Immature natural killer cell (primary cell): ENCODE results near the gene FMN2. TPM values are rescaled to one million over a fixed set of nuclear protein-coding genes. Genes with fewer than 3 reads are reported as not detected.

ENCODE experiments used
- DNase-seq, 3 donors: peaks; one replicate each; pipeline ENCODE4 v3.0.0; 2022; ENCODE audit warnings: mixed read lengths in 1 of 3
- H3K27ac Mint-ChIP-seq, 6 donors: one replicate each; pipeline ENCODE4 v1.8.0; 2020; ENCODE audit warnings: mixed read lengths in 6 of 6, mild to moderate bottlenecking in 5 of 6, inconsistent platforms in 4 of 6, moderate library complexity in 3 of 6
- H3K27me3 Mint-ChIP-seq, 3 donors: one replicate each; pipeline ENCODE4 v1.8.0; 2020 to 2021; ENCODE audit warnings: low read depth in 3 of 3, mild to moderate bottlenecking in 3 of 3, mixed read lengths in 3 of 3, moderate library complexity in 3 of 3, inconsistent platforms in 1 of 3
- H3K36me3 Mint-ChIP-seq, 3 donors: one replicate each; pipeline ENCODE4 v1.8.0; 2020; ENCODE audit warnings: mixed read lengths in 3 of 3, inconsistent platforms in 2 of 3, mild to moderate bottlenecking in 2 of 3
- H3K4me1 Mint-ChIP-seq, 2 donors: one replicate each; pipeline ENCODE4 v1.8.0; 2020; ENCODE audit warnings: inconsistent platforms in 2 of 2, mild to moderate bottlenecking in 2 of 2, mixed read lengths in 2 of 2, moderate library complexity in 1 of 2
- H3K4me3 Mint-ChIP-seq, 5 donors: one replicate each; pipeline ENCODE4 v1.8.0; 2020; ENCODE audit warnings: mild to moderate bottlenecking in 5 of 5, mixed read lengths in 5 of 5, inconsistent platforms in 3 of 5, moderate library complexity in 3 of 5
- H3K9me3 Mint-ChIP-seq, 6 donors: one replicate each; pipeline ENCODE4 v1.8.0; 2020; ENCODE audit warnings: mild to moderate bottlenecking in 6 of 6, mixed read lengths in 6 of 6, inconsistent platforms in 4 of 6, moderate library complexity in 3 of 6
- polyA plus RNA-seq, 3 donors: library from polyadenylated mRNA; unstranded; fragments of 300-500 nt; fragmentation: Illumina TruSeq; gene quantifications; one replicate each; pipeline ENCODE4 v1.2.3, GENCODE V29; 2021

The FMN2 gene
- polyA plus RNA-seq, 3 donors from 2014 or later: not detected

DNA sequence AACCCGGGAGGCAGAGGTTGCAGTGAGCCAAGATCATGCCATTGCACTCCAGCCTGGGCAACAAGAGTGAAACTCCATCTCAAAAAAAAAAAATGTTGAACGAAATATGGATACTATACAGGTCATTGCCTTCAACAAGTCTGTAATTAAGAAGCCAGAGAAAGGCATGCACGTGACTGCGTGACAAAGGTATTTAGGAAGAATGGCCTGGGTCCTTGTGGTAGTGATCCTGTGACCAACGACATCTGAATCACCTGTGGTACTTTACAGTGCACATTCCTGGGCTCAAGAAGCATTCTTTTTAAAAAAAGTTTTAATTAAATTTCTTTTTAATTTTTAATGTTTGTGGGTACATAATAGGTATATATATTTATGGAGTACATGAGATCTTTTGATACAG, 405.3 kb downstream of the FMN2 start:
- peaks cover 2 to 7% (median 5%) of the 10 kb centered on the region in 3 donors for H3K27me3 Mint-ChIP-seq
- peaks cover 23 to 29% of the 10 kb centered on the region in 2 donors for H3K4me1 Mint-ChIP-seq
- H3K4me3 Mint-ChIP-seq: no peak overlapping the region
- H3K9me3 Mint-ChIP-seq: no peaks in the 10 kb centered on the region
- H3K36me3 Mint-ChIP-seq: peaks cover 0 to 3% (median 0%) of the 10 kb centered on the region in 3 donors
- H3K27ac Mint-ChIP-seq: no peak overlapping the region
- no peak for DNase-seq

DNA sequence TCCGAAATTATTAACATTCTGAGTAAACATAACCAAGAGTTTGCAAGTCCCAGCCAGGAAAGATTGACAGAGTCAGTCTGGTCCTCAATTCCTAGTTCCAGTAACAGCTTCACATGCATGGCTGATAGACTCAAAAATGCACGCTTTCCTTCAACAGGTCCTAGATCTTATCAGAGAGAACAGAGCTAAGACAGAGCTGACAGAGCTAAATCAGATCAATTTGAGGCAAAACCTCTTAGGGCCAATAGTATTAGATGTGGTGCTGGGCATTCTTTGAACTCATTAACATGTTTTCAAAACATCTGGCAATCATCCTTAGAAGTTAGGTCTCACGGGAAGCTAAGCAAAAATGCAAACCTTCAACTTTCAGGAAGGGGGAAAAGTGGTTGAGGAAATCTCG, 406.2 kb downstream of the FMN2 start:
- Mint-ChIP-seq H3K9me3 (no peaks in the 10 kb centered on the region), H3K4me3 (no peak overlapping the region)

GRCh38 chr1:240498335-240498734, 406.7 kb downstream of the FMN2 start:
- Mint-ChIP-seq H3K27ac (no peak overlapping the region), H3K4me3 (no peak overlapping the region), H3K27me3 (peaks cover 0 to 5% (median 0%) of the 10 kb centered on the region in 3 donors), H3K36me3 (peaks cover 0 to 3% (median 0%) of the 10 kb centered on the region in 3 donors), H3K9me3 (no peaks in the 10 kb centered on the region), H3K4me1 (peaks cover 17 to 23% of the 10 kb centered on the region in 2 donors)
- no peak for DNase-seq

More for the DNA sequence above, 406.2 kb downstream of the FMN2 start:
- Mint-ChIP-seq H3K4me1 (peaks cover 21 to 23% of the 10 kb centered on the region in 2 donors), H3K27ac (no peak overlapping the region), H3K36me3 (peaks cover 0 to 3% (median 0%) of the 10 kb centered on the region in 3 donors), H3K27me3 (peaks cover 2 to 5% (median 2%) of the 10 kb centered on the region in 3 donors)
- no peak for DNase-seq

DNA sequence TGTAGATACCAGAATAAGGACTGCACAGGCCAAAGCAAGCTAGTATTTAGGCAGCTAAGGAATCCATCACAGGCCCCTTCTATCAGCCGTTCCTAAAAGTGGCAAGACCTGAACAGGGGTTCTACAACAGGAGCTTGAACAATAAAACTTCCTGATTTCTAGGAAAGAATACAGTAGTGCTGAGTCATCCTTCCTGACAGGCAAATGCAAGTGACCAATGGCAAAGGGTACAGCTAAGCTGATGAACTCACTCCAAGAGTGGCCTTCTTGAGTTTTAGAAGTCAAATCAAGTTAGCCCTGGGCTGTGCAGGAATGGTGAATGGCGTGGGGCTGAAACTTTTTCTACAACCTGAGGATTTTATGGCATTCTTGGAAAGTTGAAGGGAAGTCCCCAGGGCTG, 407.3 kb downstream of the FMN2 start:
- DNase-seq: no peak
- Mint-ChIP-seq H3K36me3 (peaks cover 0 to 3% (median 0%) of the 10 kb centered on the region in 3 donors), H3K27me3 (peaks cover 0 to 5% (median 0%) of the 10 kb centered on the region in 3 donors), H3K4me1 (peaks cover 18 to 23% of the 10 kb centered on the region in 2 donors), H3K27ac (no peak overlapping the region), H3K4me3 (no peak overlapping the region), H3K9me3 (no peaks in the 10 kb centered on the region)

DNA sequence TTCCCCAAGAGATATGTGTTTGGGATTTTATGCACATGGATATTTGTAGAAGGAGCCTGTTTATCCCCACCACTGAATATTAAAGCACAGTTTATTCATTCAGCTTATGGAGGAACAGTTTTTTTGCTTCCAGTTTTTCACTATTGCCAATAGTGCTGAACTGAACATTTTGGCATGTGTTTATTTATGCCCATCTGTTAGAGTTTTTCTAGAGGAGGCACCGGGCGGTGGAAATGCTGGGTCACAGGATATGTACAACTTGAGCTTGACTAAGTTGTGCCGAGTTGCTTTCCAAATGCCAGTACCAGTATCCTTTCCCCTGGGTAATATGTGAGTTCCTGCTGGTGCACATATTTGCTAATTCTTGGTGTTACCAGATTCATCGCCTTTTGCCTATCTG, 409.0 kb downstream of the FMN2 start:
- Mint-ChIP-seq H3K9me3 (no peaks in the 10 kb centered on the region), H3K36me3 (peaks cover 0 to 3% (median 0%) of the 10 kb centered on the region in 3 donors), H3K27me3 (peaks cover 0 to 5% (median 0%) of the 10 kb centered on the region in 3 donors), H3K4me1 (peaks cover 28% of the 10 kb centered on the region in 2 donors), H3K4me3 (no peak overlapping the region), H3K27ac (no peak overlapping the region)
- DNase-seq: no peak

GRCh38 chr1:240501115-240501514, 409.4 kb downstream of the FMN2 start:
- Mint-ChIP-seq H3K36me3 (peaks cover 0 to 3% (median 0%) of the 10 kb centered on the region in 3 donors), H3K4me1 (peaks cover 28% of the 10 kb centered on the region in 2 donors), H3K27ac (no peak overlapping the region), H3K9me3 (peaks cover 0 to under 1% (median 0%) of the 10 kb centered on the region in 6 donors), H3K4me3 (no peak overlapping the region), H3K27me3 (peaks cover 0 to 5% (median 0%) of the 10 kb centered on the region in 3 donors)
- no peak for DNase-seq

DNA sequence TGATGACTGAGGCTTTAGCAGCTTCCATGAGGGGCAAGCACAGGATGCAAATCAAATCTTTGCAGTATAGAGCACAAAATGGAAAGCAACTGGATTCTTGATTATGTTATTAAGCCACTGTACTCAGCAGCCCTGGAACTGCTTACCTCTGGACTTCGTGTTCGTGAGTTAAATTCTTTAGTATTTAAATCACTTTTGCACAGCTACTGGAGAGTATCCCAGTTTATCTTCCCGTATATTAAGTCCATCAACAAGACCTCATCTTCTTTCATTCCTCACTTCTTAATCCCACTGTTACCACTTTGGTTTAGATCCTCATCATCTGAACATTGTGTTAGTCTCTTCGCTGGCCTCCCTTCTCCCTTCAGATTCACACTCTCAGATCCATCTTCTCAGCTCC, 411.4 kb downstream of the FMN2 start:
- Mint-ChIP-seq H3K27ac (no peak overlapping the region), H3K9me3 (peaks cover 0 to 7% (median 0%) of the 10 kb centered on the region in 6 donors), H3K27me3 (peaks cover 0 to 6% (median 2%) of the 10 kb centered on the region in 3 donors), H3K4me1 (peaks cover 25 to 26% of the 10 kb centered on the region in 2 donors), H3K4me3 (no peak overlapping the region), H3K36me3 (peaks cover 0 to 2% (median 0%) of the 10 kb centered on the region in 3 donors)
- DNase-seq: no peak

DNA sequence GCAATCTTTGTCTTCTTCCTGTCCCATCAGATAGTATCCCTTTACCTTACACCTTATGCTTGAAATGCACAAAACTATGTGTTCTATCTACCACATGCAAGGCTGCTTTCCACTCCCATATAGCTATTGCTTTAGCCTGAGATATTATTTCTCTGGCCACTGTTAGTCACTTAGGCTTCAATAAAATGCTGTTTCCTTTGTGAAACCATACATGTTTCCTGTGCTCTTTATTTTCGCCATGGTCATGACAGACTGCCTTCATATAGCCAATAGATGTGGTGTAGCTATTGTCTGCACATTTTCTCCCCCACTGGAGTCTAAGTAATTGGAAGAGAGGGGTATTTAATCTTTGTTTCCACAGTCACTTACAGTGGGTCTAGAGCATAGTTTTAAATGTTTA, 411.9 kb downstream of the FMN2 start:
- Mint-ChIP-seq H3K27me3 (peaks cover 0 to 6% (median under 1%) of the 10 kb centered on the region in 3 donors), H3K4me1 (peaks cover 20 to 21% of the 10 kb centered on the region in 2 donors), H3K27ac (no peak overlapping the region), H3K36me3 (no peaks in the 10 kb centered on the region), H3K9me3 (peaks cover 0 to 7% (median 0%) of the 10 kb centered on the region in 6 donors), H3K4me3 (no peak overlapping the region)
- peak; percentile 17 to 28 (median 24) for DNase-seq

GRCh38 chr1:240506176-240506575, 414.5 kb downstream of the FMN2 start:
- Mint-ChIP-seq H3K36me3 (no peaks in the 10 kb centered on the region), H3K4me3 (no peak overlapping the region)

GRCh38 chr1:240508201-240508600, 416.5 kb downstream of the FMN2 start:
- peaks cover 0 to 7% (median 0%) of the 10 kb centered on the region in 6 donors for H3K9me3 Mint-ChIP-seq
- H3K36me3 Mint-ChIP-seq: no peaks in the 10 kb centered on the region
- H3K4me1 Mint-ChIP-seq: peaks cover 6 to 11% of the 10 kb centered on the region in 2 donors
- no peak for DNase-seq
- H3K4me3 Mint-ChIP-seq: no peak overlapping the region
- H3K27ac Mint-ChIP-seq: no peak overlapping the region
- peaks cover 0 to 6% (median 5%) of the 10 kb centered on the region in 3 donors for H3K27me3 Mint-ChIP-seq

More at GRCh38 chr1:240506176-240506575, 414.5 kb downstream of the FMN2 start:
- peaks cover 0 to 7% (median 0%) of the 10 kb centered on the region in 6 donors for H3K9me3 Mint-ChIP-seq
- H3K27ac Mint-ChIP-seq: no peak overlapping the region
- H3K4me1 Mint-ChIP-seq: peaks cover 6 to 12% of the 10 kb centered on the region in 2 donors
- DNase-seq: no peak
- peaks cover 0 to 6% (median 5%) of the 10 kb centered on the region in 3 donors for H3K27me3 Mint-ChIP-seq

- no peak overlapping the region for H3K27ac Mint-ChIP-seq
- DNase-seq: no peak
- H3K27me3 Mint-ChIP-seq: peaks cover 0 to 6% (median 5%) of the 10 kb centered on the region in 3 donors
- H3K4me1 Mint-ChIP-seq: peaks cover 6 to 10% of the 10 kb centered on the region in 2 donors
- no peak overlapping the region for H3K4me3 Mint-ChIP-seq
- H3K36me3 Mint-ChIP-seq: no peaks in the 10 kb centered on the region
- H3K9me3 Mint-ChIP-seq: peaks cover 0 to 7% (median 0%) of the 10 kb centered on the region in 6 donors
Observed at GRCh38 chr1:240508950-240509349, 417.3 kb downstream of the FMN2 start.

GRCh38 chr1:240511789-240512188, 420.1 kb downstream of the FMN2 start:
- H3K4me3 Mint-ChIP-seq: no peak overlapping the region
- H3K9me3 Mint-ChIP-seq: peaks cover 0 to under 1% (median 0%) of the 10 kb centered on the region in 6 donors
- H3K36me3 Mint-ChIP-seq: no peaks in the 10 kb centered on the region
- no peaks in the 10 kb centered on the region for H3K4me1 Mint-ChIP-seq
- H3K27ac Mint-ChIP-seq: no peak overlapping the region
- H3K27me3 Mint-ChIP-seq: peaks cover 3 to 10% (median 4%) of the 10 kb centered on the region in 3 donors
- no peak for DNase-seq

GRCh38 chr1:240515505-240515904, 423.8 kb downstream of the FMN2 start:
- Mint-ChIP-seq H3K27me3 (peaks cover 2 to 6% (median 6%) of the 10 kb centered on the region in 3 donors), H3K9me3 (no peaks in the 10 kb centered on the region), H3K36me3 (no peaks in the 10 kb centered on the region), H3K4me3 (no peak overlapping the region), H3K4me1 (no peaks in the 10 kb centered on the region), H3K27ac (no peak overlapping the region)
- no peak for DNase-seq

GRCh38 chr1:240516069-240516468, 424.4 kb downstream of the FMN2 start:
- H3K9me3 Mint-ChIP-seq: peaks cover 0 to 4% (median 0%) of the 10 kb centered on the region in 6 donors
- H3K36me3 Mint-ChIP-seq: no peaks in the 10 kb centered on the region
- H3K27me3 Mint-ChIP-seq: peaks cover 2 to 6% (median 6%) of the 10 kb centered on the region in 3 donors
- H3K4me1 Mint-ChIP-seq: peaks cover 3 to 4% of the 10 kb centered on the region in 2 donors
- DNase-seq: no peak
- no peak overlapping the region for H3K4me3 Mint-ChIP-seq
- no peak overlapping the region for H3K27ac Mint-ChIP-seq

- no peaks in the 10 kb centered on the region for H3K36me3 Mint-ChIP-seq
- no peak for DNase-seq
- H3K4me3 Mint-ChIP-seq: no peak overlapping the region
- peaks cover 0 to 6% (median 2%) of the 10 kb centered on the region in 6 donors for H3K9me3 Mint-ChIP-seq
- peaks cover 2 to 6% (median 6%) of the 10 kb centered on the region in 3 donors for H3K27me3 Mint-ChIP-seq
- H3K27ac Mint-ChIP-seq: no peak overlapping the region
- H3K4me1 Mint-ChIP-seq: peaks cover 4 to 10% of the 10 kb centered on the region in 2 donors
Observed at GRCh38 chr1:240517891-240518290, 426.2 kb downstream of the FMN2 start.
